SK-N-MC (cell line): ENCODE measurements around the gene PALD1.

ENCODE experiments used
- EZH2 ChIP-seq: fragments of 200-600 bp; sonication (generic); IDR thresholded peaks from one replicate; pipeline ENCODE4 v1.6.1; 2017; ENCODE audit warnings: antibody characterized with exemption
- POLR2AphosphoS5 ChIP-seq: IDR thresholded peaks from 2 replicates; pipeline ENCODE4 v1.6.1; 2012; ENCODE audit warnings: mild to moderate bottlenecking, low read depth, low read length, borderline replicate concordance

DNA sequence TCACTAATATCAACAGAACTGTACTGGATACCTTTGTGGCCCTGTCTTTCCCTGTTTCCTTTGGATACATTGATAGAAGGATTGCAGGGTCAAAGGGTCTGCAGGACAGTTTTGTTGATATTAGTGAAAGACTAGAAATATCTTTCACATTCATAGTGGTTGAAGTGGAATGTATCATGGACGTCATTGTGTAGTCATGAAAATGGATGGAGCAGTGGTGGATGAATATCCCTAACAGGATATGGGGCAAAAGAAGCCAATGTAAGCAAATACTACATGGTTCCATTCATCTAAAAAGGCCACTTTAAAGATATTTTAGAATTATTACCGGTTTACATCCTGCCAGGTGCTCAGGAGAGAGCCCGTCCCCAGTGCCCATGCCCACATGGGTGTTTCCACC is 23.8 kb downstream of the PALD1 start:
- TF ChIP-seq POLR2AphosphoS5 (no peak), EZH2 (no peak)
